DOHH2 (cell line): Measurements from ENCODE around the gene MGAT4B.

Source experiments
- EZH2phosphoT487 ChIP-seq: fragments of 200-600 bp; sonication (generic); IDR thresholded peaks from 2 replicates; pipeline ENCODE4 v1.6.1; 2017; ENCODE audit warnings: borderline replicate concordance, mild to moderate bottlenecking, antibody characterized with exemption, low read length, moderate library complexity, mixed read lengths
- TF ChIP-seq, protein P1 (sequence below): fragments of 200-600 bp; sonication (generic); IDR thresholded peaks from one replicate; pipeline ENCODE4 v1.5.1; 2014; ENCODE audit warnings: antibody characterized with exemption, mild to moderate bottlenecking, low read depth, low read length; ENCODE audit not compliant: poor library complexity, severe bottlenecking

DNA sequence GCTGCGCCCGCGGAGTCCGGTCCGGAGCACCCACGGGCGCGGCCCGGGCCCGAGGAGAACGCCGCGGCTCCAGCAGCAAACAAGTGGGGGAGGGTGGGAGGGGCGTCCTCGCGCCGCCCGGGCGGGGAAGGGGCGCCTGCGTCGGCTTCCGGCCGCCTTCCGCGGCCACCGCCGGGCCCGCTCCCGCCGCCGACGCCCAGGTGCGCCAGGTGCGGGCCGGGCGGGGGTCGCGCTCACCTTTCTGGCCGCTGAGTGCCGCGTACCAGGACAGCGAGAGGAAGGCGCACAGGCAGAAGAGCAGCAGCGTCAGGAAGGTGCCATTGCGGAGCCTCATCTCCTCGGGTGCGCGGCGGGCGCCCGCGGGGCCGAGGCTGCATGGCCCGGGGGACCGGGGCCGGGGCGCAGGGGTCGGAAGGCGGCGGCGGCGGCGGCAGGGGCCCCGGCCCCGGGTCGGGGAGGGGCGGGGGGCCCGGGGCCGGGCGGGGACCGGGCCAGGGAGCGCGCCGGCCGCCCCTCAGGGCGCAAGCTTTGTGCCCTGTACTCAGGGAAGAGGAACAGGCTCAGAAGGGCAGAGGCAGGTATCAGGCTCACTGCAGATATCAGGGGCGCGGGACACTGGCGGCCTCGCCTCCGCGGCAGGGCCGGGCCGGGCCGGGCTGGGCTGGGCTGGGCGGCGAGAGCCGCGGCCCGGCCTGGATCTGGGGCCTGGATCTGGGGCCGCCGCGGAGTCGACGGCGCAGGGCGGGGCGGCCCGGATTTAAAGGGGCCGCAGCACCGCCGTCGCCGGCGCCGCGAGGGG is at the start of gene MGAT4B:
- TF ChIP-seq, protein P1, sequence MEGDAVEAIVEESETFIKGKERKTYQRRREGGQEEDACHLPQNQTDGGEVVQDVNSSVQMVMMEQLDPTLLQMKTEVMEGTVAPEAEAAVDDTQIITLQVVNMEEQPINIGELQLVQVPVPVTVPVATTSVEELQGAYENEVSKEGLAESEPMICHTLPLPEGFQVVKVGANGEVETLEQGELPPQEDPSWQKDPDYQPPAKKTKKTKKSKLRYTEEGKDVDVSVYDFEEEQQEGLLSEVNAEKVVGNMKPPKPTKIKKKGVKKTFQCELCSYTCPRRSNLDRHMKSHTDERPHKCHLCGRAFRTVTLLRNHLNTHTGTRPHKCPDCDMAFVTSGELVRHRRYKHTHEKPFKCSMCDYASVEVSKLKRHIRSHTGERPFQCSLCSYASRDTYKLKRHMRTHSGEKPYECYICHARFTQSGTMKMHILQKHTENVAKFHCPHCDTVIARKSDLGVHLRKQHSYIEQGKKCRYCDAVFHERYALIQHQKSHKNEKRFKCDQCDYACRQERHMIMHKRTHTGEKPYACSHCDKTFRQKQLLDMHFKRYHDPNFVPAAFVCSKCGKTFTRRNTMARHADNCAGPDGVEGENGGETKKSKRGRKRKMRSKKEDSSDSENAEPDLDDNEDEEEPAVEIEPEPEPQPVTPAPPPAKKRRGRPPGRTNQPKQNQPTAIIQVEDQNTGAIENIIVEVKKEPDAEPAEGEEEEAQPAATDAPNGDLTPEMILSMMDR = no peak
- no peak for TF ChIP-seq EZH2phosphoT487
